Measurements from ENCODE around the gene CTDNEP1.

DNA sequence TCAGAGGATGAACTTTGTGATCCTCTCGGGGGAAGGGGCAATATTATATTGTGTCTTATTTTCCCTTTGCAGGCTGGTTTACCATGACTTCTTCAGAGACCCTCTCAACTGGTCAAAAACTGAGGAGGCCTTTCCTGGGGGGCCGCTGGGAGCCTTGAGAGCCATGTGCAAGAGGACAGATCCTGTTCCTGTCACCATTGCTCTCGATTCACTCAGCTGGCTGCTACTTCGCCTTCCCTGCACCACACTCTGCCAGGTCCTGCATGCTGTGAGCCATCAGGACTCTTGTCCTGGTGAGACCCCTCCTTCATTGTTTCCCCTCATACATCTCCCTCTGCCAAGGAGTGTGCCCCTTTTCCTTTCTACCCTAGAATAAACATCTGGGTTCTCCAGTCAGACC, 3.0 kb upstream of the CTDNEP1 start:
- TF ChIP-seq CTCF (IDR thresholded peaks at IDR 0.05) (no peak), POLR2A (IDR thresholded peaks at IDR 0.05) (no peak)
